Esophagus squamous epithelium (tissue), 5 donors: ENCODE results near the gene COL20A1. TPM values are rescaled to one million over a fixed set of nuclear protein-coding genes. Genes with fewer than 3 reads are reported as not detected.

Experiments
- DNase-seq: peaks from one replicate; lab custom pipeline; 2025; lab: John Stamatoyannopoulos, UW
- H3K27ac ChIP-seq, 4 donors: fragments of 200-600 bp; sonication (generic); one replicate each; pipeline ENCODE4 v1.5.1; 2016 to 2019; ENCODE audit warnings: mild to moderate bottlenecking in 1 of 4
- H3K27me3 ChIP-seq, 4 donors: fragments of 200-600 bp; sonication (generic); 1 replicate in 3 of 4; 2 replicates in 1 of 4; pipeline versions ENCODE4 v1.5.1 to v1.6.0; 2017 to 2021; ENCODE audit warnings: antibody characterized with exemption in 1 of 4
- H3K36me3 ChIP-seq, 3 donors: fragments of 200-600 bp; sonication (generic); one replicate each; pipeline ENCODE4 v1.5.1; 2016 to 2019
- H3K4me1 ChIP-seq, 3 donors: fragments of 200-600 bp; sonication (generic); one replicate each; pipeline ENCODE4 v1.5.1; 2017 to 2019
- H3K4me3 ChIP-seq, 4 donors: fragments of 200-600 bp; sonication (generic); 1 replicate in 3 of 4; 2 replicates in 1 of 4; pipeline ENCODE4 v1.5.1; 2016 to 2019; ENCODE audit warnings: mild to moderate bottlenecking in 2 of 4, moderate library complexity in 1 of 4
- H3K9me3 ChIP-seq, 3 donors: fragments of 200-600 bp; sonication (generic); one replicate each; pipeline ENCODE4 v1.5.1; 2016 to 2019
- POLR2A ChIP-seq, 4 donors: fragments of 450-650 bp; IDR thresholded peaks; one replicate each; pipeline ENCODE4 v1.6.1; 2017; ENCODE audit warnings: antibody characterized with exemption in 4 of 4, mild to moderate bottlenecking in 4 of 4, moderate library complexity in 3 of 4
- WGBS, 2 donors: methylation state at CpG; one replicate each; pipeline ENCODE4 v1.1.5; 2018; 5-methylcytosine and 5-hydroxymethylcytosine counted together
- intact Hi-C: fragments of 100-400 bp; cut with DNase I; formaldehyde crosslinking; loops from one replicate; pipeline ENCODE4 v1.15.0; 2022
- total RNA-seq, 4 donors: library from RNA; depleted of rRNA; stranded (reverse); fragments of >200 nt; gene quantifications; one replicate each; pipeline ENCODE4 v1.1.0, GENCODE V29; 2016
- TF ChIP-seq, protein P1 (sequence below), 6 experiments: fragments of 450-650 bp in 4 of 6; fragments of 200-600 bp in 2 of 6; sonication (generic) in 2 of 6; IDR thresholded peaks; one replicate each; pipeline ENCODE4 v1.5.1; 2016 to 2019; ENCODE audit warnings: antibody characterized with exemption in 6 of 6, mild to moderate bottlenecking in 4 of 6, moderate library complexity in 4 of 6
- donor health status: DM: yes; HTN: yes; CAD: no.

COL20A1 gene
- total RNA-seq, 4 donors from 2014 or later, result not detected

DNA sequence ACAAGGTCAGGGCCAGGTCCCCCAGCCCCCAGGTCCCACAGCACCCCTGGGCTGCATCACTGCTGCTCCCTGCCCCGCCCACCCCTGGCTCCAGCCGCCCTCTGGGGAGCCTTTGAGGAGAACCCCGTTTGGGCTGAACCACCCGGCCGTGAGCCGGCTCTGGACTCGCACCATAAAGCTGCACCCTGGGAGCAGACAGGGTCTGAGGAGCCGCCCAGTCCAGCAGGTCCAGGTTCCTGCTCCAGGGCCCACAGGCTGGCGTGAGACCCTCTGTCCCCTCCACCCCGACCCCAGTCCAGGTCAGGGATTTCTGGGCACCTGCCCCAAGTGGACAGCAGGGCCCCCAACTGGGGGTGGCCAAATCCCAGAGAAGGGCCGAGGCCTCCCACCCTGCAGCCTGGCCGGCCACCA lies 59.8 kb downstream of the COL20A1 start:
- WGBS, 2 donors, result no CpG with 5 or more reads among the region's 12 CpGs
- no peaks in the 10 kb centered on the region for H3K36me3 ChIP-seq
- peaks cover 0 to 59% (median 0%) of the 10 kb centered on the region in 4 donors for H3K27me3 ChIP-seq
- no peak overlapping the region for H3K27ac ChIP-seq
- intact Hi-C loops, result no loop called here
- H3K4me3 ChIP-seq, result no peak overlapping the region
- DNase-seq, result no peak
- TF ChIP-seq, protein P1, sequence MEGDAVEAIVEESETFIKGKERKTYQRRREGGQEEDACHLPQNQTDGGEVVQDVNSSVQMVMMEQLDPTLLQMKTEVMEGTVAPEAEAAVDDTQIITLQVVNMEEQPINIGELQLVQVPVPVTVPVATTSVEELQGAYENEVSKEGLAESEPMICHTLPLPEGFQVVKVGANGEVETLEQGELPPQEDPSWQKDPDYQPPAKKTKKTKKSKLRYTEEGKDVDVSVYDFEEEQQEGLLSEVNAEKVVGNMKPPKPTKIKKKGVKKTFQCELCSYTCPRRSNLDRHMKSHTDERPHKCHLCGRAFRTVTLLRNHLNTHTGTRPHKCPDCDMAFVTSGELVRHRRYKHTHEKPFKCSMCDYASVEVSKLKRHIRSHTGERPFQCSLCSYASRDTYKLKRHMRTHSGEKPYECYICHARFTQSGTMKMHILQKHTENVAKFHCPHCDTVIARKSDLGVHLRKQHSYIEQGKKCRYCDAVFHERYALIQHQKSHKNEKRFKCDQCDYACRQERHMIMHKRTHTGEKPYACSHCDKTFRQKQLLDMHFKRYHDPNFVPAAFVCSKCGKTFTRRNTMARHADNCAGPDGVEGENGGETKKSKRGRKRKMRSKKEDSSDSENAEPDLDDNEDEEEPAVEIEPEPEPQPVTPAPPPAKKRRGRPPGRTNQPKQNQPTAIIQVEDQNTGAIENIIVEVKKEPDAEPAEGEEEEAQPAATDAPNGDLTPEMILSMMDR (IDR thresholded peaks at IDR 0.05), result no peak
- no peak for TF ChIP-seq POLR2A (IDR thresholded peaks at IDR 0.05)
- no peaks in the 10 kb centered on the region for H3K9me3 ChIP-seq
- peaks cover 0 to 11% (median 0%) of the 10 kb centered on the region in 3 donors for H3K4me1 ChIP-seq

DNA sequence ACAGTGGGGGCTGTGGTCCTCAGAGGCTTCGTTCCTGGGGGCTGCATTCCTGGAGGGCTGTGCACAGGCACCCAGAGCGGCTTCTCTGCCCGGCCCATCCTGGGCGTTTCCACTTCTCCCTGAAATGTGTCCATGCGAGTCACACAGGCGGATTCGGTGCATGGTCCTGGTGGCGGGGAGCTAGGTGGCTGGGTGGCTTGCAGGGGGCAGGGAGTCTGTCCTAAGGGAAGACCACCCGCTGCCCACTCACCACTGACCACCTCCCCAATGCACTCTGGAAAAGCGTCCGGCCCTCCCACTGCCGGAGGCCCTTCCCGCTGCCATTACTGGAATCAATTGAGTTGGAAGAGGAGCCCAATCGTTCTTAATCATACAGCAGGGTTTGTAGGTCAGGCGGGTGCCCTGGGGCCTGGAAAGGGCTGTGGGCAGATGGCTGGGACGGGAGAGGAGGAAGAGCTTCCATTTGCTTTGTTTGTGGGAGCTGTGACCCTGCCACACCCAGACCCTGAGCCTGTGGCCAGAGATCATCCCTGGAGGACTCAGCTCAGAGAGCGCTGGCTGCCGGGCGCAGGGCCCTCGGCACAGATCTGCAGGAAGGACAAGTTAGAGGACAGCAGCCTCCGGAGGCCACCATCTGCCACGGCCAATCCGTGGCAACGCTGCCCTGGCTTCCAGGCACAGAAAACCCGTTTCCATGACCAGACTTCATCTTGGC lies 61.8 kb downstream of the COL20A1 start:
- no peak overlapping the region for H3K27ac ChIP-seq
- peaks cover 0 to 62% (median 0%) of the 10 kb centered on the region in 4 donors for H3K27me3 ChIP-seq
- no peak for TF ChIP-seq POLR2A (IDR thresholded peaks at IDR 0.05)
- TF ChIP-seq, protein P1 (IDR thresholded peaks at IDR 0.05), result no peak
- no peak overlapping the region for H3K4me3 ChIP-seq
- intact Hi-C loops, result no loop called here
- WGBS, 2 donors, result 40 to 57% methylated on average over 1 to 6 of the region's 25 CpGs
- no peaks in the 10 kb centered on the region for H3K9me3 ChIP-seq
- no peak for DNase-seq
- H3K4me1 ChIP-seq, result peaks cover 0 to 15% (median 0%) of the 10 kb centered on the region in 3 donors
- H3K36me3 ChIP-seq, result no peaks in the 10 kb centered on the region

DNA sequence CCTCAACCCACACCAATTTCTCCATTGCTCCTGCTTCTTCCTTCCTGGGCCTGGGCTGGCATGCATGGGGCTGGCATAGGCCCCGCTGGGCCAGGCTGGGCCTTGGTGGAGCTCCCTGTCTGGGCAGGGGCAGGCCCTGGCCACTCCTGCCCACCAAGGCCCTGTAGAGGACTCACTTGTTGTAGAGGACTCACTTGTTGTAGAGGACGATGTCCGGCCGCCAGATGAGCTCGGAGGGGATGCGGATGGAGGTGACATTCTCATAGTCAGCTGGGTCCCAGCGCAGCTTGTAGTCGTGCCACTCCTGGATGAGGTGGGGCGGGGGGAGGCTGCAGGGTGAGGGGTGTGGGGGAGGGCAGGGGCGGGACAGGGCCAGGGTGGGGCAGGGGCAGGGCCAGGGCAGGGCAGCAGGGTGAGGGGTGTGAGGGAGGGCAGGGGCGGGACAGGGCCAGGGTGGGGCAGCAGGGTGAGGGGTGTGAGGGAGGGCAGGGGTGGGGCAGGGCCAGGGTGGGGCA lies 62.9 kb downstream of the COL20A1 start:
- no peak for TF ChIP-seq POLR2A (IDR thresholded peaks at IDR 0.05)
- TF ChIP-seq, protein P1 (IDR thresholded peaks at IDR 0.05), result no peak
- WGBS, 2 donors, result no CpG with 5 or more reads among the region's 11 CpGs
- Histone ChIP-seq H3K36me3 (no peaks in the 10 kb centered on the region), H3K4me1 (peaks cover 2 to 22% (median 3%) of the 10 kb centered on the region in 3 donors), H3K4me3 (no peak overlapping the region), H3K27me3 (peaks cover 0 to 72% (median 8%) of the 10 kb centered on the region in 4 donors), H3K9me3 (no peaks in the 10 kb centered on the region), H3K27ac (no peak overlapping the region)
- intact Hi-C loops, result no loop called here
- no peak for DNase-seq

DNA sequence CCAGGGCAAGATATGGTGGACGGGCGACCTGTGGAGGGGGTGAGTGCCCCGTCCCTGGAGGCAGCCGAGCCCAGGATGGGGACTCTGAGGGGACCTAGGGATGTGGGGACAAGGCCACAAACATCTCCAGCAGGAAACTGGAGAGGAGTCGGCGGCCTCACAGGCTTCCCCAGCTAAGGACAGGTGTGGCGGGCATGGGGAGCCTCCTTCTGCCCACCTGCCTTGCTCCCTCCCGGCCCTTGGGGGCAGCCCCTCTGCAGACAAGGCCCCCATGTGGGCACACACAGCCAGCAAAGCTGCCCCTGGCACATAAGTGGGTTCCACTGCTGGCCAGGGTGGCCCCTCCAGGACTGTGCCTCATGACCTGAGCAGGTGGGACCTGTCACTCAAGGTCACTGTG lies 63.5 kb downstream of the COL20A1 start:
- DNase-seq, result no peak
- peaks cover 4 to 24% (median 6%) of the 10 kb centered on the region in 3 donors for H3K4me1 ChIP-seq
- intact Hi-C loops, result no loop called here
- WGBS, 2 donors, result 93% methylated on average over 3 of the region's 8 CpGs; no CpG with 5 or more reads in 1 of the 2 donors
- H3K36me3 ChIP-seq, result no peaks in the 10 kb centered on the region
- no peak overlapping the region for H3K4me3 ChIP-seq
- no peak overlapping the region for H3K27ac ChIP-seq
- peaks cover 0 to 79% (median 8%) of the 10 kb centered on the region in 4 donors for H3K27me3 ChIP-seq
- H3K9me3 ChIP-seq, result no peaks in the 10 kb centered on the region
- TF ChIP-seq, protein P1 (IDR thresholded peaks at IDR 0.05), result no peak
- TF ChIP-seq POLR2A (IDR thresholded peaks at IDR 0.05), result no peak
